ENCODE results near the gene LGR6. TPM values are rescaled to one million over a fixed set of nuclear protein-coding genes. Genes with fewer than 3 reads are reported as not detected.

LGR6 gene
- total RNA-seq, 1 donor: not detected

DNA sequence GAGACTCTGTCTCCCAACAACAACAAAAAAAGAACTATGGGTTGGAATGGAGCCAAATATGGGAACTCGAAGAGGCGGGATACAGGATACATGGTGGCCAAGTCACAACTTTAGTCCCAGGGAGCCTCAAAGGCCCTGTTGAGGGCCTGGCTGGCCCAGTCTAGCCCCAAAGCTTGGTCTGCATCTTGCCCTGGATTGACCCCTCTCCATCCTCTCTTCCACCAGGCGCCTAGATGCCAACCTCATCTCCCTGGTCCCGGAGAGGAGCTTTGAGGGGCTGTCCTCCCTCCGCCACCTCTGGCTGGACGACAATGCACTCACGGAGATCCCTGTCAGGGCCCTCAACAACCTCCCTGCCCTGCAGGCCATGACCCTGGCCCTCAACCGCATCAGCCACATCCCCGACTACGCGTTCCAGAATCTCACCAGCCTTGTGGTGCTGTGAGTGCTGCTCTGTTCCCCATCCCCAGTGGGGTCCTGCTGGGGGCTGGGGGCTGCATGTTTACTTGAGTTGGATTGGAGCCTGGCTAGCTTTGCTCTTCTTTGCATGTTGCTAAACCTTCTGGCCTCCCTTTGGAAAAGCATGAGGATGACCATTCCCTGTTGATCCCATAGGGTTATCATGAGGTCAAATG lies 82.6 kb downstream of the LGR6 start:
- H3K4me3 ChIP-seq (ENCODE audit: low read depth, low read length): no peak overlapping the region
- no peak for TF ChIP-seq CTCF (IDR thresholded peaks at IDR 0.05; ENCODE audit: insufficient read depth, low read length)
- no peak for DNase-seq (ENCODE audit: low read depth)

GRCh38 chr1:202276920-202277319 lies 83.3 kb downstream of the LGR6 start:
- H3K4me3 ChIP-seq (ENCODE audit: low read depth, low read length): no peak overlapping the region
- DNase-seq (ENCODE audit: low read depth): no peak
- no peak for TF ChIP-seq CTCF (IDR thresholded peaks at IDR 0.05; ENCODE audit: insufficient read depth, low read length)

DNA sequence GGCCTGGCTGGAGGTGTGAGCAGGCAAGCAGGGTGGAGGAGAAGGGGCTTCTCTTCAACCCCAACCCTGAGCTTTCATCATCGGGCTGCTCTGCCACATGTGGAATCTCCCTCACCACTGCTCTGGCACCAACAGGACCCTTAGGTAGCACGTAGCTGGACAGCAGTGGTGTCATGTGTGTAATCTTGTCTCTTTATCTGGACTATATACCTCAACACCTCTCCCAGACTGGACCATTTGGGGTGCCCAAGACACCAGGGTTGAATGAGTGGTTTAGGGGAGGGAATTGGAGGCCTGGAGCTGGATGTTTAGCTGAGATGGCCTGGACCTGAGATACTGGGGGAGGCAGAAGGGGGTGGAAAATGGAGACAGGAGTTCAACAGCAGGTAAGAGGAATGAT lies 85.2 kb downstream of the LGR6 start:
- no peak for TF ChIP-seq CTCF (IDR thresholded peaks at IDR 0.05; ENCODE audit: insufficient read depth, low read length)
- H3K4me3 ChIP-seq (ENCODE audit: low read depth, low read length): no peak overlapping the region
- DNase-seq (ENCODE audit: low read depth): no peak

- H3K4me3 ChIP-seq (ENCODE audit: low read depth, low read length): no peak overlapping the region
- peak; percentile 40 for DNase-seq (ENCODE audit: low read depth)
- TF ChIP-seq CTCF (IDR thresholded peaks at IDR 0.05; ENCODE audit: insufficient read depth, low read length): no peak
Observed at GRCh38 chr1:202279806-202280205, 86.2 kb downstream of the LGR6 start.

GRCh38 chr1:202280595-202280994 lies 87.0 kb downstream of the LGR6 start:
- no peak for DNase-seq (ENCODE audit: low read depth)

DNA sequence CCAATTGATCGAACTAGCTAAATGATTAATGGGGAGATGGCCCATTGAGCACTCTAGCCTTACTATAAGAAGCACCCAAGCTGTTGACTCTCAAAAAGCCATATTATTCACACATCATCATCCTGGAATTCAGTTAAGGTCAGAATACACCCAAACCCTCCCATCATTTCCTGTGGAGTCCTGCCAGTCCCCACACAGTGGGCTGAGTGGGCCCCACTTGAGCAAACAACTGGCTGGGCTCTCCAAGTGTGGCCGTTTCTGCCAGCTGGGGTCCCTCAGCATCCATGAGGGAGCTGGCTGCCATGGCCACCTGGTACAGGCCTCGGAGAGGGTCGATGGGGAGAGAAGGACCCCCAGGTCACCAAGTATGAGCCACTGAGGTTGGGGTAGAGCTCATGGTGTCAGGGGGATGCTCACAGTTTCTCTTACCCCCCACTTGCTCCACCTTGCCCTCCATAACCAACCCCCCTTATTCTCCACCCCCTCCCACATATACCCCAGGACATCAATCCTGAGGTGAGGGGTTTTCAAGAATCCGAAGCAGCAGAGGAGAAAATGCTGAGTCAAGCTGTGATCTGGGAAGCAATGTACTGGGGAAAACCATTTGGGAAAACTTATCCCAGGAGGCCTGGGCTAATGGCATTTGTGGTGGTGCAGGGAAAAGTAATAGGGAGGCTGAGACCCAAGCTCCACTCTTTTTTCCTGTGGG lies 87.9 kb downstream of the LGR6 start:
- no peak for TF ChIP-seq CTCF (IDR thresholded peaks at IDR 0.05; ENCODE audit: insufficient read depth, low read length)
- no peak overlapping the region for H3K4me3 ChIP-seq (ENCODE audit: low read depth, low read length)
- peak; percentile 75 for DNase-seq (ENCODE audit: low read depth)

More at GRCh38 chr1:202280595-202280994, 87.0 kb downstream of the LGR6 start:
- TF ChIP-seq CTCF (IDR thresholded peaks at IDR 0.05; ENCODE audit: insufficient read depth, low read length): no peak
- H3K4me3 ChIP-seq (ENCODE audit: low read depth, low read length): no peak overlapping the region

Data from fibroblast of the aortic adventitia (primary cell).